H9 (cell line): ENCODE data around the gene KDM4C. TPM values are rescaled to one million over a fixed set of nuclear protein-coding genes. Genes with fewer than 3 reads are reported as not detected.
A peak's percentile ranks its signal among the peaks of the same experiment; 100 is the strongest.

Experiments
- DNase-seq: peaks from one replicate; pipeline ENCODE4 v3.0.0-alpha.2; 2017
- H2AFZ ChIP-seq: one replicate; pipeline ENCODE4 v1.6.1; 2013; ENCODE audit warnings: mild to moderate bottlenecking, low read length, control low read depth, moderate library complexity
- H2AK5ac ChIP-seq: 2 replicates; pipeline ENCODE4 v1.6.1; 2013; ENCODE audit warnings: low read length, control low read depth, mixed read lengths; ENCODE audit not compliant: insufficient read length
- H2BK120ac ChIP-seq: one replicate; pipeline ENCODE4 v1.6.1; 2013; ENCODE audit warnings: low read depth, mild to moderate bottlenecking, low read length, control low read depth, inconsistent platforms; ENCODE audit not compliant: poor library complexity, severe bottlenecking
- H2BK12ac ChIP-seq: 2 replicates; pipeline ENCODE4 v1.6.1; 2013; ENCODE audit warnings: low read length, control low read depth, mixed read lengths, low read depth; ENCODE audit not compliant: insufficient read length
- H2BK15ac ChIP-seq: 2 replicates; pipeline ENCODE4 v1.6.1; 2013; ENCODE audit warnings: low read depth, low read length, control low read depth
- H2BK20ac ChIP-seq: one replicate; pipeline ENCODE4 v1.6.1; 2013; ENCODE audit warnings: low read depth, mild to moderate bottlenecking, low read length, control low read depth, inconsistent platforms; ENCODE audit not compliant: poor library complexity, severe bottlenecking
- H2BK5ac ChIP-seq: 2 replicates; pipeline ENCODE4 v1.6.1; 2013; ENCODE audit warnings: low read length, control low read depth, mixed read lengths; ENCODE audit not compliant: insufficient read length
- H3K14ac ChIP-seq: 2 replicates; pipeline ENCODE4 v1.6.1; 2013; ENCODE audit warnings: low read length, control low read depth; ENCODE audit not compliant: insufficient read depth
- H3K18ac ChIP-seq: 2 replicates; pipeline ENCODE4 v1.6.1; 2013; ENCODE audit warnings: low read depth, mild to moderate bottlenecking, mixed read lengths, low read length, control low read depth; ENCODE audit not compliant: insufficient read length
- H3K23ac ChIP-seq: 2 replicates; pipeline ENCODE4 v1.6.1; 2013; ENCODE audit warnings: low read length, control low read depth, mixed read lengths, low read depth; ENCODE audit not compliant: insufficient read length
- H3K23me2 ChIP-seq: 2 replicates; pipeline ENCODE4 v1.6.1; 2013; ENCODE audit warnings: low read depth, mild to moderate bottlenecking, mixed read lengths, low read length, control low read depth; ENCODE audit not compliant: insufficient read length, poor library complexity, severe bottlenecking
- H3K27ac ChIP-seq: 2 replicates; pipeline ENCODE4 v1.5.1; 2013; ENCODE audit warnings: low read length, control low read depth, mixed read lengths, low read depth; ENCODE audit not compliant: insufficient read length
- H3K27me3 ChIP-seq: 2 replicates; pipeline ENCODE4 v1.6.1; 2013; ENCODE audit warnings: low read length, control low read depth, inconsistent platforms; ENCODE audit not compliant: insufficient read depth
- H3K4ac ChIP-seq: 2 replicates; pipeline ENCODE4 v1.6.1; 2013; ENCODE audit warnings: low read depth, mild to moderate bottlenecking, control low read depth, inconsistent platforms, low read length, moderate library complexity
- H3K4me1 ChIP-seq: 2 replicates; pipeline ENCODE4 v1.6.1; 2013; ENCODE audit warnings: low read length, control low read depth, inconsistent platforms; ENCODE audit not compliant: insufficient read depth
- H3K4me2 ChIP-seq: 2 replicates; pipeline ENCODE4 v1.6.1; 2013; ENCODE audit warnings: low read length, control low read depth, mixed read lengths; ENCODE audit not compliant: insufficient read length, insufficient read depth
- H3K56ac ChIP-seq: 2 replicates; pipeline ENCODE4 v1.6.1; 2013; ENCODE audit warnings: low read depth, mild to moderate bottlenecking, mixed read lengths, low read length, control low read depth; ENCODE audit not compliant: insufficient read length
- H3K79me1 ChIP-seq: 2 replicates; pipeline ENCODE4 v1.6.1; 2013; ENCODE audit warnings: low read depth, mild to moderate bottlenecking, moderate library complexity, low read length, control low read depth, inconsistent platforms; ENCODE audit not compliant: insufficient read depth, poor library complexity, severe bottlenecking
- H3K79me2 ChIP-seq: 2 replicates; pipeline ENCODE4 v1.6.1; 2013; ENCODE audit warnings: low read length, control low read depth, inconsistent platforms; ENCODE audit not compliant: insufficient read depth
- H3K9ac ChIP-seq: 2 replicates; pipeline ENCODE4 v1.6.1; 2013; ENCODE audit warnings: low read length, control low read depth, mixed read lengths; ENCODE audit not compliant: insufficient read length; ENCODE audit errors: extremely low read depth
- H3K9me3 ChIP-seq: one replicate; pipeline ENCODE4 v1.6.1; 2013; ENCODE audit warnings: low read depth, low read length, inconsistent platforms; ENCODE audit not compliant: control insufficient read depth
- H3T11ph ChIP-seq: one replicate; pipeline ENCODE4 v1.6.1; 2013; ENCODE audit warnings: mild to moderate bottlenecking, low read length, control low read depth, inconsistent platforms
- H4K20me1 ChIP-seq: one replicate; pipeline ENCODE4 v1.6.1; 2013; ENCODE audit not compliant: control insufficient read depth, insufficient read length, insufficient read depth
- H4K5ac ChIP-seq: 2 replicates; pipeline ENCODE4 v1.6.1; 2013; ENCODE audit warnings: low read depth, mild to moderate bottlenecking, mixed read lengths, low read length, control low read depth; ENCODE audit not compliant: insufficient read length
- H4K8ac ChIP-seq: replicated peaks from 2 replicates; pipeline ENCODE4 v1.6.1; 2013; ENCODE audit warnings: low read length, control low read depth, mixed read lengths, low read depth; ENCODE audit not compliant: insufficient read length
- H4K91ac ChIP-seq: 2 replicates; pipeline ENCODE4 v1.6.1; 2013; ENCODE audit warnings: low read depth, mild to moderate bottlenecking, moderate library complexity, mixed read lengths, low read length, control low read depth; ENCODE audit not compliant: insufficient read length
- H3K27ac Mint-ChIP-seq, 3 experiments: 2 replicates in 2 of 3; 3 replicates in 1 of 3; pipeline ENCODE4 v1.8.0; 2020 to 2021; ENCODE audit warnings: mixed read lengths in 3 of 3, mild to moderate bottlenecking in 1 of 3, moderate library complexity in 1 of 3
- H3K27me3 Mint-ChIP-seq: 2 replicates; pipeline ENCODE4 v1.8.0; 2021; ENCODE audit warnings: low read depth, mild to moderate bottlenecking, moderate library complexity, mixed read lengths
- H3K36me3 Mint-ChIP-seq, 3 experiments: 2 replicates in 2 of 3; 3 replicates in 1 of 3; pipeline ENCODE4 v1.8.0; 2020 to 2021; ENCODE audit warnings: low read depth in 3 of 3, mixed read lengths in 3 of 3; ENCODE audit not compliant: insufficient read depth in 1 of 3
- H3K4me1 Mint-ChIP-seq, 2 experiments: 2 replicates each; pipeline ENCODE4 v1.8.0; 2020; ENCODE audit warnings: mixed read lengths in 2 of 2
- H3K4me3 Mint-ChIP-seq, 2 experiments: 2 replicates in 1 of 2; 3 replicates in 1 of 2; pipeline ENCODE4 v1.8.0; 2020 to 2021; ENCODE audit warnings: mild to moderate bottlenecking in 2 of 2, mixed read lengths in 2 of 2, moderate library complexity in 1 of 2
- H3K9me3 Mint-ChIP-seq, 2 experiments: 2 replicates in 1 of 2; 3 replicates in 1 of 2; pipeline ENCODE4 v1.8.0; 2020; ENCODE audit warnings: mild to moderate bottlenecking in 2 of 2, mixed read lengths in 2 of 2, moderate library complexity in 1 of 2
- CTCF ChIP-seq: fragments of 200-600 bp; sonication (generic); conservative IDR thresholded peaks from 3 replicates; pipeline ENCODE4 v1.8.0; 2021; ENCODE audit warnings: antibody characterized with exemption, mild to moderate bottlenecking
- WGBS: extraction: QIAGEN DNeasy Blood & Tissue Kit; methylation state at CpG from one replicate; pipeline ENCODE4 v1.1.7; 2013; ENCODE audit warnings: missing lambda C conversion rate, low lambda C conversion rate, mixed read lengths; ENCODE audit not compliant: insufficient read length; ENCODE audit errors: extremely low coverage; 5-methylcytosine and 5-hydroxymethylcytosine counted together
- total RNA-seq: library from RNA; stranded (reverse); gene quantifications from 2 replicates; pipeline ENCODE4 v1.2.1, GENCODE V29; 2021

Gene KDM4C
- total RNA-seq, 1 experiment from 2014 or later, result 24.0 TPM

- no peak overlapping the region for H4K5ac ChIP-seq
- H3K27ac ChIP-seq, result no peak overlapping the region
- H3K9ac ChIP-seq, result no peak overlapping the region
- H3K27me3 Mint-ChIP-seq, result no peaks in the 10 kb centered on the region
- no peak overlapping the region for H3K4me3 Mint-ChIP-seq
- H3K79me1 ChIP-seq, result no peaks in the 10 kb centered on the region
- H3K9me3 ChIP-seq, result no peaks in the 10 kb centered on the region
- no peaks in the 10 kb centered on the region for H4K20me1 ChIP-seq
- no peaks in the 10 kb centered on the region for H3K79me2 ChIP-seq
- no peak overlapping the region for H4K91ac ChIP-seq
- peak overlapping the region in 1 of 3 experiments; percentile 39; a peak in 1 of 7 replicates for H3K27ac Mint-ChIP-seq
- H4K8ac ChIP-seq, result no peak overlapping the region
- no peaks in the 10 kb centered on the region for H3K4me1 Mint-ChIP-seq
- no peak overlapping the region for H2AK5ac ChIP-seq
- no peak overlapping the region for H3K23ac ChIP-seq
- H2BK12ac ChIP-seq, result no peak overlapping the region
- no peak overlapping the region for H2BK5ac ChIP-seq
- H3K36me3 Mint-ChIP-seq, result peaks cover 8 to 12% (median 11%) of the 10 kb centered on the region in 3 experiments
- H3T11ph ChIP-seq, result no peak overlapping the region
- no peak overlapping the region for H2BK15ac ChIP-seq
- no peak overlapping the region for H2BK120ac ChIP-seq
- peaks cover 1 to 6% of the 10 kb centered on the region in 2 experiments; a peak in 4 of 5 replicates for H3K9me3 Mint-ChIP-seq
- H3K56ac ChIP-seq, result no peak overlapping the region
- no peak overlapping the region for H3K18ac ChIP-seq
- no peak overlapping the region for H3K14ac ChIP-seq
- H2AFZ ChIP-seq, result no peak overlapping the region
- H3K23me2 ChIP-seq, result no peaks in the 10 kb centered on the region
- DNase-seq, result no peak
- H3K4me2 ChIP-seq, result no peak overlapping the region
- WGBS, result no CpG with 5 or more reads among the region's 6 CpGs
- no peaks in the 10 kb centered on the region for H3K27me3 ChIP-seq
- no peak overlapping the region for H3K4ac ChIP-seq
- H2BK20ac ChIP-seq, result no peak overlapping the region
- no peaks in the 10 kb centered on the region for H3K4me1 ChIP-seq
- TF ChIP-seq CTCF, result no peak
Observed at GRCh38 chr9:6943293-6943692, 185.5 kb downstream of the KDM4C start.
